ENCODE measurements around the gene NELL1. TPM values are rescaled to one million over a fixed set of nuclear protein-coding genes. Genes with fewer than 3 reads are reported as not detected.

NELL1 gene
- total RNA-seq, 1 experiment from 2014 or later: not detected

GRCh38 chr11:20991471-20991870 lies 322.1 kb downstream of the NELL1 start:
- H3K36me3 Mint-ChIP-seq (ENCODE audit: insufficient read depth, unreplicated experiment): no peaks in the 10 kb centered on the region
- BruUV-seq (replicated peaks): no TSS peak
- intact Hi-C loops (cut with micrococcal nuclease; ENCODE audit: unreplicated experiment): no loop called here

GRCh38 chr11:21007297-21007696 lies 337.9 kb downstream of the NELL1 start:
- BruUV-seq (replicated peaks): no TSS peak
- no peak for TF ChIP-seq CTCF (IDR thresholded peaks at IDR 0.05; ENCODE audit: insufficient read depth in 1 of 2, low read depth in 1 of 2, low read length in 1 of 2, severe bottlenecking in 1 of 2, unreplicated experiment in 1 of 2)
- Mint-ChIP-seq H3K4me1 (ENCODE audit: low read depth, unreplicated experiment) (no peaks in the 10 kb centered on the region), H3K4me3 (ENCODE audit: unreplicated experiment) (no peak overlapping the region), H3K36me3 (ENCODE audit: insufficient read depth, unreplicated experiment) (no peaks in the 10 kb centered on the region), H3K27me3 (ENCODE audit: insufficient read depth, unreplicated experiment) (peaks cover 6% of the 10 kb centered on the region), H3K27ac (ENCODE audit: unreplicated experiment) (no peak overlapping the region), H3K9me3 (ENCODE audit: unreplicated experiment) (peaks cover 16% of the 10 kb centered on the region)
- POLR2A ChIA-PET: interaction anchor here (0.7 kb wide), 1 partner anchor 20 kb away, joined by 3 read pairs; no protein-coding TSS in a partner anchor
- Histone ChIP-seq H3K4me1 (no peaks in the 10 kb centered on the region), H3K27me3 (replicated peaks; ENCODE audit: control insufficient read depth, insufficient read depth, low read length) (no peaks in the 10 kb centered on the region; the same call in 1 of the 2 replicates), H3K4me3 (ENCODE audit: low read depth, low read length) (no peak overlapping the region), H3K9me3 (peaks cover 3% of the 10 kb centered on the region), H3K36me3 (ENCODE audit: control insufficient read depth, insufficient read depth, low read length) (no peaks in the 10 kb centered on the region)
- intact Hi-C loops (cut with micrococcal nuclease; ENCODE audit: unreplicated experiment): no loop called here
- DNase-seq: no peak
- CTCF ChIA-PET: no interaction called here

More at GRCh38 chr11:20991471-20991870, 322.1 kb downstream of the NELL1 start:
- Mint-ChIP-seq H3K4me3 (ENCODE audit: unreplicated experiment) (no peak overlapping the region), H3K27me3 (ENCODE audit: insufficient read depth, unreplicated experiment) (peaks cover 7% of the 10 kb centered on the region), H3K27ac (ENCODE audit: unreplicated experiment) (no peak overlapping the region), H3K4me1 (ENCODE audit: low read depth, unreplicated experiment) (no peaks in the 10 kb centered on the region), H3K9me3 (ENCODE audit: unreplicated experiment) (no peaks in the 10 kb centered on the region)
- POLR2A ChIA-PET: no interaction called here
- no peaks in the 10 kb centered on the region for H3K9me3 ChIP-seq
- no peaks in the 10 kb centered on the region for H3K4me1 ChIP-seq
- no peak overlapping the region for H3K4me3 ChIP-seq (ENCODE audit: low read depth, low read length)
- H3K36me3 ChIP-seq (ENCODE audit: control insufficient read depth, insufficient read depth, low read length): no peaks in the 10 kb centered on the region
- TF ChIP-seq CTCF (IDR thresholded peaks at IDR 0.05; ENCODE audit: insufficient read depth in 1 of 2, low read depth in 1 of 2, low read length in 1 of 2, severe bottlenecking in 1 of 2, unreplicated experiment in 1 of 2): no peak
- CTCF ChIA-PET: no interaction called here
- DNase-seq: no peak
- H3K27me3 ChIP-seq (replicated peaks; ENCODE audit: control insufficient read depth, insufficient read depth, low read length): no peaks in the 10 kb centered on the region

- no TSS peak for BruUV-seq (replicated peaks)
- no peak for TF ChIP-seq CTCF (IDR thresholded peaks at IDR 0.05; ENCODE audit: insufficient read depth in 1 of 2, low read depth in 1 of 2, low read length in 1 of 2, severe bottlenecking in 1 of 2, unreplicated experiment in 1 of 2)
- Mint-ChIP-seq H3K9me3 (ENCODE audit: unreplicated experiment) (no peaks in the 10 kb centered on the region), H3K27ac (ENCODE audit: unreplicated experiment) (no peak overlapping the region), H3K4me3 (ENCODE audit: unreplicated experiment) (no peak overlapping the region), H3K4me1 (ENCODE audit: low read depth, unreplicated experiment) (no peaks in the 10 kb centered on the region), H3K36me3 (ENCODE audit: insufficient read depth, unreplicated experiment) (no peaks in the 10 kb centered on the region), H3K27me3 (ENCODE audit: insufficient read depth, unreplicated experiment) (peaks cover 3% of the 10 kb centered on the region)
- Histone ChIP-seq H3K4me3 (ENCODE audit: low read depth, low read length) (no peak overlapping the region), H3K27me3 (replicated peaks; ENCODE audit: control insufficient read depth, insufficient read depth, low read length) (no peaks in the 10 kb centered on the region), H3K4me1 (no peaks in the 10 kb centered on the region), H3K36me3 (ENCODE audit: control insufficient read depth, insufficient read depth, low read length) (no peaks in the 10 kb centered on the region), H3K9me3 (0 out of 2 replicates have a peak, but pooled peaks cover 4% of the 10 kb centered on the region)
- intact Hi-C loops (cut with micrococcal nuclease; ENCODE audit: unreplicated experiment): no loop called here
- CTCF ChIA-PET: no interaction called here
- POLR2A ChIA-PET: no interaction called here
- DNase-seq: no peak
These were observed 348.9 kb downstream of the NELL1 start for GRCh38 chr11:21018248-21018647.

Data from Caco-2 (cell line).